Psoas muscle (tissue), 8 donors: ENCODE measurements around the gene TEX26. TPM values are rescaled to one million over a fixed set of nuclear protein-coding genes. Genes with fewer than 3 reads are reported as not detected.

Experiments used
- ATAC-seq, 4 donors: fragments of 200-7000 bp; cut with Tn5 transposase; one replicate each; pipeline ENCODE4 v1.9.1; 2020; ENCODE audit warnings: moderate library complexity in 3 of 4, mild to moderate bottlenecking in 2 of 4
- DNase-seq, 2 donors: peaks; one replicate each; pipeline ENCODE4 v3.0.0-alpha.2; 2020
- H3K27ac ChIP-seq: fragments of 200-600 bp; one replicate; pipeline ENCODE4 v1.8.0; 2022
- H3K27me3 ChIP-seq, 3 donors: fragments of 200-600 bp in 1 of 3; one replicate each; pipeline versions ENCODE4 v1.6.1 to v1.8.0; 2013 to 2022; ENCODE audit warnings: low read length in 2 of 3, mild to moderate bottlenecking in 2 of 3, moderate library complexity in 1 of 3; ENCODE audit not compliant: insufficient read depth in 3 of 3
- H3K36me3 ChIP-seq, 2 donors: fragments of 200-600 bp in 1 of 2; one replicate each; pipeline versions ENCODE4 v1.6.1 to v1.8.0; 2013 to 2022; ENCODE audit warnings: low read depth in 1 of 2, mild to moderate bottlenecking in 1 of 2, moderate library complexity in 1 of 2; ENCODE audit not compliant: insufficient read depth in 1 of 2
- H3K4me1 ChIP-seq: fragments of 200-600 bp; one replicate; pipeline ENCODE4 v1.8.0; 2022
- H3K4me3 ChIP-seq: fragments of 200-600 bp; one replicate; pipeline ENCODE4 v1.8.0; 2022; ENCODE audit warnings: mild to moderate bottlenecking
- H3K9me3 ChIP-seq: fragments of 200-600 bp; one replicate; pipeline ENCODE4 v1.8.0; 2022
- CTCF ChIP-seq: fragments of 200-600 bp; IDR thresholded peaks from one replicate; pipeline ENCODE4 v1.8.0; 2022; ENCODE audit warnings: antibody characterized with exemption
- WGBS, 3 donors: extraction: QIAGEN DNeasy Blood & Tissue Kit; methylation state at CpG; one replicate each; pipeline versions ENCODE4 v1.1.6 to v1.1.7; 2013; 5-methylcytosine and 5-hydroxymethylcytosine counted together
- intact Hi-C, 2 donors: fragments of 100-400 bp; cut with DNase I; formaldehyde crosslinking; loops; one replicate each; pipeline versions ENCODE4 v1.11.0 to v1.14.2; 2022
- polyA plus RNA-seq, 3 donors: library from polyadenylated mRNA; stranded (reverse); fragments of 200-250 nt; gene quantifications; one replicate each; pipeline ENCODE4 v1.2.3, GENCODE V29; 2013
- total RNA-seq, 4 donors: library from RNA; stranded (reverse); fragmentation: NEBNext Ultra II Directional in 2 of 4; extraction: Animal tissue kit (Norgen Biotek cat#: 25700) in 2 of 4; gene quantifications; one replicate each; pipeline versions ENCODE4 v1.2.1 to v1.2.4, GENCODE V29; 2021 to 2023
- donor health status: healthy with polysubstance abuse.
- donor health status: DM: no; HTN: no; CAD: no; lungs with moderate emphysema.
- donor health status: Bipolar disorder and iron deficiency.
- donor health status: healthy.
- donor health status: DM: yes; HTN: yes; CAD: no.
- donor health status: DM: no; HTN: no; CAD: no.
- donor health status: DM: no; HTN: no; CAD: no.
- donor health status: DM: yes; HTN: yes; CAD: no.

Gene TEX26
- total and polyA plus RNA-seq, 7 donors = 0.04 TPM; not detected in 6

- no peak overlapping the region for H3K27ac ChIP-seq
- H3K9me3 ChIP-seq = no peaks in the 10 kb centered on the region
- H3K36me3 ChIP-seq = no peaks in the 10 kb centered on the region
- no peak for ATAC-seq
- TF ChIP-seq CTCF = no peak
- no peak for DNase-seq
- WGBS, 3 donors = 89 to 96% (median 96%) methylated on average over 1 of the region's 1 CpG
- H3K4me1 ChIP-seq = no peaks in the 10 kb centered on the region
- H3K4me3 ChIP-seq = no peak overlapping the region
- H3K27me3 ChIP-seq = peaks cover 0 to 6% (median 5%) of the 10 kb centered on the region in 3 donors
- intact Hi-C loops = no loop called here
Observed at GRCh38 chr13:30995331-30995730, 62.9 kb downstream of the TEX26 start.

- Histone ChIP-seq H3K4me3 (no peak overlapping the region), H3K9me3 (no peaks in the 10 kb centered on the region), H3K36me3 (no peaks in the 10 kb centered on the region), H3K4me1 (no peaks in the 10 kb centered on the region), H3K27ac (no peak overlapping the region), H3K27me3 (peaks cover 0 to 6% (median 5%) of the 10 kb centered on the region in 3 donors)
- WGBS, 3 donors = 43 to 54% (median 45%) methylated on average over 2 of the region's 2 CpGs
- ATAC-seq (no peak), DNase-seq (no peak)
- intact Hi-C loops = no loop called here
- TF ChIP-seq CTCF = no peak
Observed at GRCh38 chr13:30997697-30998096, 65.2 kb downstream of the TEX26 start.

- H3K4me3 ChIP-seq = no peak overlapping the region
- intact Hi-C loops = no loop called here
- no peaks in the 10 kb centered on the region for H3K9me3 ChIP-seq
- 27 to 30% (median 27%) methylated on average over 8 of the region's 8 CpGs for WGBS, 3 donors
- DNase-seq (no peak), ATAC-seq (no peak)
- no peak for TF ChIP-seq CTCF
- no peak overlapping the region for H3K27ac ChIP-seq
- H3K36me3 ChIP-seq = no peaks in the 10 kb centered on the region
- H3K4me1 ChIP-seq = no peaks in the 10 kb centered on the region
- H3K27me3 ChIP-seq = peaks cover 0 to 6% (median 5%) of the 10 kb centered on the region in 3 donors
Observed at GRCh38 chr13:30998136-30999088, 66.0 kb downstream of the TEX26 start.

- Histone ChIP-seq H3K27me3 (peaks cover 0 to 10% (median 5%) of the 10 kb centered on the region in 3 donors), H3K36me3 (no peaks in the 10 kb centered on the region), H3K9me3 (no peaks in the 10 kb centered on the region), H3K4me3 (no peak overlapping the region), H3K4me1 (no peaks in the 10 kb centered on the region), H3K27ac (no peak overlapping the region)
- ATAC-seq (no peak), DNase-seq (no peak)
- intact Hi-C loops = no loop called here
- no peak for TF ChIP-seq CTCF
- WGBS, 3 donors = 60 to 70% (median 68%) methylated on average over 3 of the region's 3 CpGs
Observed at GRCh38 chr13:31000889-31001288, 68.4 kb downstream of the TEX26 start.
